Measurements from ENCODE around the gene KCNQ1. TPM values are rescaled to one million over a fixed set of nuclear protein-coding genes. Genes with fewer than 3 reads are reported as not detected.

Gene KCNQ1
- total and polyA plus RNA-seq, 2 of the 13 experiments (the other 11 are each of a cell fraction or from before 2014, with no cell fraction given), result 0.02 to 0.08 TPM

GRCh38 chr11:2832533-2833020 lies 387.8 kb downstream of the KCNQ1 start (continued):
- TF ChIP-seq ETS1 (CRISPR knock-in tag; IDR thresholded peaks at IDR 0.05) (no peak), ZNF704 (CRISPR knock-in tag; IDR thresholded peaks at IDR 0.05; ENCODE audit: borderline replicate concordance) (no peak)

GRCh38 chr11:2833051-2833715 lies 388.4 kb downstream of the KCNQ1 start:
- in situ Hi-C loops (cut with HindIII; ENCODE audit: extremely low pct_ligation_motif_present, low pct_unique_long_range_greater_than_20kb) (no loop called here), intact Hi-C loops (cut with micrococcal nuclease; ENCODE audit: unreplicated experiment) (no loop called here)
- Histone ChIP-seq H3K27ac (ENCODE audit: extremely low read length, insufficient read depth, low read length) (no peak overlapping the region), H3K27me3 (ENCODE audit: control insufficient read depth in 1 of 2, insufficient read depth in 2 of 2, low read length in 2 of 2) (peaks cover 10 to 67% of the 10 kb centered on the region in 2 experiments; a peak in 4 of 5 replicates), H3K4me2 (ENCODE audit: low read depth, low read length) (no peak overlapping the region), H2AFZ (ENCODE audit: low read length) (no peak overlapping the region), H3K9ac (ENCODE audit: insufficient read depth, low read depth, low read length) (no peak overlapping the region), H4K20me1 (ENCODE audit: insufficient read depth, low read length) (no peaks in the 10 kb centered on the region), H3K79me2 (ENCODE audit: insufficient read depth, low read length) (no peaks in the 10 kb centered on the region), H3K36me3 (replicated peaks in 1 of 2; ENCODE audit: control insufficient read depth in 1 of 2, insufficient read depth in 2 of 2, low read length in 2 of 2) (no peaks in the 10 kb centered on the region), H3K9me3 (ENCODE audit: low read length) (peaks cover 8% of the 10 kb centered on the region), H3K4me1 (ENCODE audit: insufficient read depth, low read length) (peaks cover 18% of the 10 kb centered on the region), H3K4me3 (replicated peaks in 1 of 3; ENCODE audit: insufficient read depth in 1 of 3, low read depth in 2 of 3, low read length in 3 of 3) (no peak overlapping the region)
- TF ChIP-seq ZSCAN25 (CRISPR knock-in tag; IDR thresholded peaks at IDR 0.05) (no peak), NCOA5 (CRISPR knock-in tag; IDR thresholded peaks at IDR 0.05) (no peak), ZNF644 (CRISPR knock-in tag; IDR thresholded peaks at IDR 0.05; ENCODE audit: low read depth) (no peak), ATAD3A (CRISPR knock-in tag; IDR thresholded peaks at IDR 0.05) (no peak), ZFP62 (CRISPR knock-in tag; IDR thresholded peaks at IDR 0.05) (no peak), FOXP4 (CRISPR knock-in tag; IDR thresholded peaks at IDR 0.05) (no peak), ZEB1 (IDR thresholded peaks at IDR 0.05; ENCODE audit: insufficient replicate concordance, low read depth) (no peak)
- no TSS peak for BruUV-seq (replicated peaks)
- ChIA-PET POLR2A (no interaction called here), CTCF (ENCODE audit: low intra/inter-chr PET ratio, low total read pairs) (no interaction called here)
- FAIRE-seq, result no peak
- DNase-seq (ENCODE audit: low spot score), result no peak
- no peak for ATAC-seq
- WGBS (ENCODE audit: low lambda C conversion rate), result 20% methylated on average over 1 of the region's 14 CpGs

Data from HepG2 (cell line).